ENCODE data around the gene PPP2R5C.
A peak's percentile ranks its signal among the peaks of the same experiment; 100 is the strongest.

PPP2R5C gene

DNA sequence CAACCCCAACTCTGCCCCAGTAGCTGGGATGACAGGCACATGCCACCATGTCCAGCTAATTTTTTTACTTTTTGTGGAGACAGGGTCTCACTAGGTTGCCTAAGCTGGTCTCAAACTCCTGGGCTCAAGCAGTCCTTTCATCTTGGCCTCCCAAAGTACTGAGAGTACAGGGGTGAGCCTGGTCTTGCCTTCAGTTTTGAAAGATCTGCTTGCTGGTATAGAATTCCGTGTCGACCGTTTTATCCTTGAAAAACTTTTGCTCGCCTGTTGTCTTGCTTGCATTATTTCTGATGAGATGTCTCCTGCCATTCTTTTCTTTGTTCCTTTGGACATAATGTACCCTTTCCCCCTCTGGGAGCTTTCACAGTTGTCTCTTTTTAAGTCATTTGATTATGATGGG, 110.8 kb downstream of the PPP2R5C start:
- no peak for DNase-seq

- DNase-seq, result no peak
Measured at GRCh38 chr14:101873076-101873825, 111.7 kb downstream of the PPP2R5C start.

- no peak for DNase-seq
Measured at GRCh38 chr14:101873991-101874390, 112.5 kb downstream of the PPP2R5C start.

DNA sequence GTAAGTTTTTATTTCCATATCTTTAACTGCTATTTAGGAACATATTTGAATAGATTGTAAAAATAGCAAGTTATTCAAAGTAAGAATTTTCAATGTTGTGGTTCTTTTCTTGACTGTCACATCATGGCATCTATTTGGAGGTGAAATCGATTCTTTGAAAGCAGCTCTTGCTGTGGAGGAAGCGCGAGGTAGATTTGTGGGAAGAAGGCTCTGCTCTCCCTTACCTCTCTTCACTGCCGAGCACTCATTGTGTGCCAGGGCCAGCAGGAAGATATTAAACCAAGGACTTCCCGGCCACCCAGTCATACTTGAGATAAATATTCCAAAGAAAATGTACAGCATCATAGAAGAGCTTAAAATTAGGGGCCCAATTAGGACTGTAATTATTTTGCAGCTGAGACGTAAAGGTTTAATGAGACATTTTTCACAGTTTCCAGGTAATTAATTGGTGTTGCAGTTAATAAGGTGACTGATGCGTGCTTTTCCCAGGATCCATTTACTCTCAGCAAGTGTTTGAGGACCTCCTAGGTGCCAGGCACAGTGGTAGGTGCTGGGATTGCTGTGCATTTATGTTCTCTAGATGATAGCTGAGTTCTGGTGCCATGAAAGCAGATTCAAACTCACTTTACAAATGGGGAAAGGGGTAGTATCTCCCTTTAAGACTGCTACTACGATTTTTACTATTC, 113.7 kb downstream of the PPP2R5C start:
- no peak for DNase-seq

- DNase-seq, result no peak
Measured at GRCh38 chr14:101875727-101876554, 114.4 kb downstream of the PPP2R5C start.

GRCh38 chr14:101876555-101876938, 115.0 kb downstream of the PPP2R5C start:
- DNase-seq, result peak; percentile 92

- DNase-seq, result no peak
Measured at GRCh38 chr14:101877766-101878165, 116.3 kb downstream of the PPP2R5C start.

GRCh38 chr14:101878211-101878821, 116.8 kb downstream of the PPP2R5C start:
- no peak for DNase-seq

DNA sequence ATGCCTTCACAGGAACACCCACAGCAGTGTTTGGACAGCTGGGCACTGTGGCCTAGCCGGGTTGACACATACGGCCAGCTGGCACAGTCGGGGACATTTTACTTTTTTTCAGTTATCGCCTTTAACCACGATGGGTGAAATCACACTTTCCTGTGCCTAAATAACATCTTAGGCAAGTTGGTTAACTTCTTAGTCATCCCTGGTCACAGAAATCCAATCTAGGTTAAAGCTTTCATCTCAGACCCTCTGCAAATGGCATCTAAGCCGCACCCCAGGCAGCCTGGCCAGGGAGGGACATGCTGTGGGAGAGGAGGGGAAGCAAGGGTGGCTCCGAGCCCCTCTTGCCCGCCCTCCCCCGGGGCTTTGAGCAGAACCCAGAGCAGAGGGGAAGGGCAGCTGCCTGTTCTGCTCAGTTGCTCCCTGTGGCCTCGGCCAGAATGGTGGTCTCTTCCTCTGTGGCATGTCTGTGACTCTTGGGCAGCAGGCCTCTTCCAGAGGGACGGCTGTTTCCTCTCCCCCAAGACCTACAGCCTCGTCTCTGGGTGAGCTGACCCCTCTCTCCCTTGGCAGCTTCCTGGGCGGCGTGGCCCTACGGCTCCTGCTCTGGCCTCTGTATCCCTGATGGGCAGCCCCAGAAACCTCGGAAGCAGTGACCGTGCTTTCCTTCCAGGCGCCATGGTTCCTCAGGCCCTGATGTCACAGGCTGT, 117.5 kb downstream of the PPP2R5C start:
- DNase-seq, result no peak

DNA sequence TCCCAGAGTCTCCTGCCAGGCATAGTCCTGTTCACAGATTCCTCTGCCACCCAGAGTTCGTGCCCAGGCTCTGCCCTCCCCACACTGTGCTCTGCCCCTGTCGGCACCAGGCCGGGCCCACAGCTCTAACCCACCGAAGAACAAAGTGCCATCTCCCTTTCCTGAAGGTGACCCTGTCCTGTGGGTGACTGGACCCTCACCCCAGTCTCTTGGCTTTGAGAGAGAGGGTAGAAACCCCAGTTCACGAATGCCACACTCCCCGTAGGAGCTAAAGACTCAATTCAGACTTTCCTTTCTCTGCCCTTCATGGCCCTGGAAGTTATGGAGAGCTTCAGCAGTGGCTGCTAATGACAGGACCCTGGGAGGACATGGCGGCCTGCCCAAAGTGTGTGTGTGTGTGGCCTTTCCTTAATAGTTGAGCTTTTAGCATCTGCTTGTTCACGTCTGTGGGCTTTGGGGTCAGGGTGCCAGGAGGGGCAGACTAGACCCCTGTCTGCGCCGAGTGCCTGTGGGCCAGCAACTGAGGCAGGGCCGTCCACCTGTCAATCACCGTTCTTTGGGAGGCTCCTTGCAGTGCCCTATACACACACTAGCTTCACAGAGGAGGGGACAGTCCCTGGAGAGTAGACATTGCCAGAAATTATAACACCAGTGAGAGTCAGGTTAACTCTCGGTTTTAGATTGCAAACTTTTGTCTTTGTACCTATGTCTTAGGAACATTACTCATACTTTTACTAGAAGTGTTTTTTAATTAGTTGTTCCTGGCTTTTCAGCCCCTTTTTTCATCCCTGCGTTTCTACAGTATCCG, 118.2 kb downstream of the PPP2R5C start:
- DNase-seq, result no peak

GRCh38 chr14:101881426-101881825, 119.9 kb downstream of the PPP2R5C start:
- DNase-seq, result no peak

DNA sequence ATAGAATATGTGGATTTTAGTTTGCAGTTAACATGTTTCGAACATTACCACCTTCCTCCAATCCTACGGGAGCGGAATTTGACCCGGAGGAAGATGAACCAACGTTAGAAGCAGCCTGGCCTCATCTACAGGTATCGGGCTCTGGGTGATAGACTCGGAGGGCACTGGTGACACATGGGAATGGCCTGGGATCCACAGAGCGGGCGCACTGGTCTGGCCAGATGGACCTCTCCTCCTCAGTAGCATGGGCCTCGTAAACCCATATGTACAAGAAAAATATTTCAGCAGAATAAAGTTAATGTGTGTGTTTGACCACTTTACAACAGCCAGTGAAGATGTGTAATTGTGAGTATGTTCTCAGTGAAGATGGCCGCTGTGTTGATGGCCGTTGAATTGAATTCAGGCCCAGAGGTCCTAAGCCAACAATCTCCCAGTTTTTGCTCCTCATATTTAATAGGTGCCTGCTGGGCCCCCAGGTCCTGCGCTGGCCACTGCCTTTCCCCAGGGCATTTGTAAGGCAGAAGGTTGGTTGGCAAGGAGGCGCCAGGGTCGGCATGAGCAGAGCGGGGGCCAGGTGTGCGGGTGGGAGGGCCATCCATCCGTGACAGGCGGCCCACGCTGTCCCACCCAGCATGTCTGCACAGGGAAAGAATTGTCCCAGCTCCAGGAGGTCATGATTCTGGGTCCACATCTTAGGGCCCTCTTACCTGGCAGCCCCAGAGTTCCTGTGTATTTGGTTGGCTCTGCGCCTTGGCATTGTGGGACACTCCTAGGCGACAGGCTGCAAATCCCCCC, 120.8 kb downstream of the PPP2R5C start:
- no peak for DNase-seq

DNA sequence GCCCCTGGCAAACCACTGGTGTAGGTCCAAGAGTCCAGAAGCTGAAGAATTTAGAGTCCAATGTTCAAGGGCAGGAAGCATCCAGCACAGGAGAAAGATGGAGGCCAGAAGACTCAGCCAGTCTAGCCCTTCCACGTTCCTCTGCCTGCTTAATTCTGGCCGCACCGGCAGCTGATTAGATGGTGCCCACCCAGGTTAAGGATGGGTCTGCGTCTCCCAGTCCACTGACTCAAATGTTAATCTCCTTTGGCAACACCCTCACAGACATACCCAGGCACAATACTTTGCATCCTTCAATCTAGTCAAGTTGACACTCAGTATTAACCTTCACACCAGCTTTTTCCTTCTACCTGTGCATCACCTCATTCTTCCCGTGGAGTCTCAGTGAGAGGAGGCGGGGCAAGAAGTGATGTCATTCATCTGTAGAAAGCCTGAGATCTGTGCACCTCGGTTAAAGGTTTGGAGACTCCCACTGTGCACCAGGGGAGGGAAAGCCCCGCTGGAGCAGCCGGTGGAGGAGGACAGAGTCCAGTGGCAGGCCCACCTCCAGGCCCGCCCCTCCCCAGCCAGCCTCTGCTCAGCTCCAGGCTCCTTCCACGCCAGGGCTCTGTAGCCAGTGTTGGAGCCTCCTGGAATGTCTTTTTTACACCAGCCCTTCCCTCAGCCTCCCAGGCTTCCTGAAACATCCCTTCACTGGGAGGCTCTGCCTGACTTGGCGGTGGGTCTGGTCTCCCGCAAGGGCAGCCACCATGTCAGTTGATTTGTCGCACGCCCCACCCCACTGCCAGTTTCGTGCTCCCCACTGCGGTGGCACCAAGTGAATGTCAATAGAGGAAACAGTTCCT, 122.8 kb downstream of the PPP2R5C start:
- DNase-seq, result no peak

- no peak for DNase-seq
Measured at GRCh38 chr14:101884934-101885576, 123.5 kb downstream of the PPP2R5C start.

- no peak for DNase-seq
Measured at GRCh38 chr14:101887219-101887618, 125.7 kb downstream of the PPP2R5C start.

GRCh38 chr14:101888182-101888581, 126.7 kb downstream of the PPP2R5C start:
- DNase-seq, result no peak

DNA sequence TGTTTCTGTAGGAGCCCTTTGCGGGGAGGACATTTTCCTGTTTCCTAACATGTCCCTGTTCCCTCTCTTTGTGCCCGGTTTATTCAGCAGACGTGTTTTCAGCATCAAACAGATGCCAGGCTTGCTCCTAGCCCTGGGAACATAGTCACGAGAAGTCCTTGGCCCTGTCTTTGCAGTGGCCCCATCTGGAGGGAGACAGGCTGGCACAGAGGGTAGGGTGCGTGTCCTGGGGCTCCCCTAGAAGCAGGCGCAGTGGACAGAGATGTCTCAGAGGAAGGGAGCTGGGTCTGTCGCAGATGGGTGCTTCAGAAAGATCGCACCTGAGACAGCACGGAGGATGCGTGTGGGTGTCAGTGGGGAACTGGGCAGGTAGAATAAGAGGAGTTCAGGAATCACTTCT, 127.9 kb downstream of the PPP2R5C start:
- no peak for DNase-seq

- DNase-seq, result no peak
Measured at GRCh38 chr14:101889898-101890297, 128.4 kb downstream of the PPP2R5C start.

DNA sequence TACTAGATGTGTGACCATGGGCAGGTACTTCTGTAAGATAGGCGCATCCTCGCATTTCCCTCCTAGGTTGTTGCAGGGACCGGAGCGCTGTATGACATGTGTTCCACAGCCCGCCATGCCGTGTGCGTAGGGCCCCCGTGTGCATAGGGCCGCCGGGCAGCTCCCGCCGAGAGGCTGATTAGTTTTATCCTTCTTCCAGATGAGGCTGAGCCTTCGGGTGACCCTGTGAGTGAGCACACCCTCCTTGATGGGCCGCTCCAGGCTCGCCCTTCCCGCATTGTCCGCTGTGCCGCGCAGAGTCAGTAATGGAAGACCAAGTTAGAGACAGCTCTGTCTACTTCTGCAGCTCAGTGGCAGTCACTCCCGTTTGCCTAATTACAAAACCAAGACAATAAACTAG, 130.0 kb downstream of the PPP2R5C start:
- no peak for DNase-seq
